UCSD-AML1 (cell line): ENCODE data around the gene CENPM.

Source experiments
- DNase-seq: peaks from one replicate; lab custom pipeline; 2025; ENCODE audit not compliant: unreplicated experiment; lab: John Stamatoyannopoulos, UW

CENPM gene

GRCh38 chr22:41946629-41947423 is at the start of gene CENPM:
TSS of gene CENPM (minus strand) at chr22:41947152. CDS start at chr22:41947076, 76 bp downstream.
- DNase-seq, result peak; percentile 95

DNA sequence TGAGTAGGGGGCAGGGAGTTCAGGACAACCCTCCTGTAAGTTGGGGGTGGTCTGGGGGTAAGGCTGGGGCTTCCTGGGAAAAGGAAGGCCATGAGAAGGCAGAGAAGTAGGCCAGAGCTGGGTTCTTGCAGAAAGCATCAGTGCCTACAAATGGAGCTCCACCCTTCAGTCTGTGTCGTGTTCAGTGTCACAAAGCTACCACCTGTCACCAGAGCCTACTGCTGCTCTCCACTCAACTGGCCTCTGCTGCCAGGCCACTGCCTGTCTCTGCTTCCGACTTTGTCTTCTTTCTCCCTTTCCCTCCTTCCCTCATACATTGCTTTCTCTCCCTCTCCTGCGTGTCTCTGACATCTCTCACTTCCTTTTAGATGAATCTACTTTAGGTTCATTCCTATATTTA is 48.3 kb upstream of the CENPM start:
- no peak for DNase-seq

DNA sequence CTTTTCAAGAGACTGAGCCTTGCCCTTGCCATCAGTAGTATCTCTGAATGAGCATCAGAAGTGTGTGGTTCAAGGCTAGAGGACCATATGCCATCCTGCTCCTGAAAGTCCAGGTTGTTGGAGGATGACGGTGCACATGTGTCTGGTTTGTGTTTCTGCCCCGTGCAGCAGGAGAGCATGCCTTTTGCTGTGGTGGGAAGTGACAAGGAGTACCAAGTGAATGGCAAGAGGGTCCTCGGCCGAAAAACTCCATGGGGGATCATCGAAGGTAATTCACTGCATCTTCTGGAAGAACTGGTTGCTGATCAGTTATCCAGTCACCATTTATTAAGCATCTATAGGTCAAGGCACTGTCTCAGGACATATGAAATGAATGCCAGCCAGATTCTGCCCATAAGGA is 45.5 kb upstream of the CENPM start:
- no peak for DNase-seq

DNA sequence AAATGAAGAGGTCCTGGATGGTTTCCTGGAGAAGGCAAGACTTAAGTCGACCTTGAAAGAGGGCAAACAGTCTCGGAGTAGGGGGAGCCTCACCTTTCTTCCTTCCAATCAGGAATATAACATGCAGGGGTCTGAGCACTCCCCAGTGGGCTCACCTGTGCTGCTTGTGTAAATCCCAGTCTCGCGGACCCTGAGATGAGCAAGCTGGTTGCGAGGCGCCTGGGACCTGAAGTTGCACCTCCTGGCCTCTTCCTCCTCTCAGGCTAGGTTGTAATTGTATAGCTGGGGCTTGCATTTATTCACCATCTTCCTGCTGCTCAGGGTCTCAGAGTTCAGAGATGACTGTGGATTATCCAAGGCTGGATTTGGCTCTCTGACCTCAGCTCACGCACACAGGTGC is 44.2 kb upstream of the CENPM start:
- no peak for DNase-seq

GRCh38 chr22:41989246-41989645 is 42.3 kb upstream of the CENPM start:
- no peak for DNase-seq

DNA sequence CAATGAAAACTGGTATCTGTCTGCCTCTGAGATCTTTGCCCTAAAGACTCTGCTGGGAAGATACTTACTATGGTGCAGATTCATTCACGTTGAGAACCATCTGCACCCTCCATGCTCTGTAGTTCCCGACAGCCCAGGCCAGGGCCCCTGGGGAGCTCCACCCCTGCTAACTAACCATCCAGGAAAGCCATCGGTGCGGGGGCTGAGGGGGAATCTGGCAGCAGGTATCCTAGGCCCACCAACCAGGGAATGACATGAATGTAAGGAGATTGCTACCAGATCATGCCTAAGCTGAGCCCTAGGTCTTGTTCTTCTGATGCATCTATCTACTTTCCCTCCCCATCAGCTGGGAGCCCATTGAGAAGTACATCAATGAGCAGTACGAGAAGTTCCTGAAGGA is 40.3 kb upstream of the CENPM start:
- DNase-seq, result no peak

DNA sequence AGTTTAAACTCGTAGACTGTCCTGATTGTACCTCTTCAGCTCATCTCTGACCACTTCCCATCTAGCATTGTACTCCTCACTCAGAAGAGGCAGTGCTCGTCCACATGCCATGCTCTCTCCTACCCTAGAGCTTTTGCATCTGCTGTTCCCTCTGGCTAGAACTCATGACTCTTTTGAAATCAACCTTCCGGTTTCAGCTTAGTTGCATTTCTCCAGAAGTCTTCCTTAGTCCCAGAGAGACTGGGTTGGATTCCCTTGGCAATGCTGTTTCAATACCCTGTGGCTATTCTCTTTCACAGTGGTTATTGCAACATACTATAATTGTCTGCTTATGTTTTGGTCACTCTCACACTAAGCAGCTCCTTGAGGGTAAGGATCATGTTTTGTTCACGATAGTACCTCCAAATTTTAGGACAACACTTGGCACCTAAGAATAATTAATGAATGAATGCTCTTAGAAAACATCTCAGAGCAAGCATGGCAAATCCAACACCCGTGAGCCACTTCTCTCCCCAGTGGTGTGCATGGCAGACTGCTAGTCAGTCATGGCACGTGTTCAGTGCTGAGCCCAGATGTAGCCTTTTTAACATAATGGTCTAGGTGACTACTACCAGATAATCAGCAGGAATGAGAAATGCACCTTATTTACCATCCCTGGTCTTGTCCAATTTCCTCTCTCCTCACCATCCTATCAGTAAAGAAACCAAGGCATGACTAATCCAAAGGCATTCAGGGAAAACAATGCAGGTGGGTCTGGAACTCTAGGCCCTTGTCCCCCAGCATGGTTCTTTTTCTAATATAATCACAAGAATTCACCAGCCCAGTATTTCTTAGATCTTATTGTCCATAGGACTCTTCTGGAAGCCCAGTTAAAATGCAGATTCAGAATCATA is 36.8 kb upstream of the CENPM start:
- DNase-seq, result no peak

DNA sequence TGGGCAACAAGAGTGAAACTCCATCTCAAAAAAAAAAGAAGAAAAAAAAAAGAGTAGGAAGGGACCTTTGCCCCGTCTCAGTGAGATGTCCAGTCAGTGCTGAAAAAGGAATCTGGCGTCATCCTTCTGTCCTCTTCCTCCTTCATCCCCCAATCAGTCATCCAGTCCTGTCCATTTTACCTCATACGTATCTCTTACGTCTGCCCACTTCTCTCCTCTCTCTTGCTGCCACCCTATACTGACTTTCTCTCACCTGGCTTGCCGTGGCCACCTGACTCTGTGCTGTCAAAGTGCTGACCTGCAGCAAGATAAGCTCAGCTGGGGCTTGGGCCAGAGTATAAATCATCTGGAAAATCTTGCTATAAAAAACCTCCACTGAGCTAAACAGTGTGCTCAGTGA is 35.9 kb upstream of the CENPM start:
- no peak for DNase-seq

GRCh38 chr22:41979423-41980250 is 32.7 kb upstream of the CENPM start:
- no peak for DNase-seq

DNA sequence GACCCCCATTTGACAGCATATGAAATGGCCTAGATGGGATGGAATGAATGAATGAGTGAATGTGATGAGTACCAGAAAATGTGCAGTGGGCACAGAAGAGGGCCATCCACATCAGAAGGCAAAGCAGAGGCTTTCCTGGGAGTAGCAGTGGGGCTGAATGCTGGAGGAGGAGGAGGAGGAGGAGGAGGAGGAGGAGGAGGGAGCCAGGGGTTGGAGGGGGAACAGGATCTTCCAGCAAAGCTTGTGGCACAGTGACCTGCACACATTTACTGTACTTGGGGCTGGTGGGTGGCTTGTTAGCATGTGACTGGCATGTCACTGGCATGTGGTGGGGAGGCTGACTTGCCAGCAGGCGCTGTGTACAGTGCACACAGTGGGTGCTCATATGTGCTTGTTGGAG is 31.8 kb upstream of the CENPM start:
- DNase-seq, result no peak

- no peak for DNase-seq
Observed at GRCh38 chr22:41976961-41977566, 30.1 kb upstream of the CENPM start.

- no peak for DNase-seq
Observed at GRCh38 chr22:41976070-41976901, 29.3 kb upstream of the CENPM start.

DNA sequence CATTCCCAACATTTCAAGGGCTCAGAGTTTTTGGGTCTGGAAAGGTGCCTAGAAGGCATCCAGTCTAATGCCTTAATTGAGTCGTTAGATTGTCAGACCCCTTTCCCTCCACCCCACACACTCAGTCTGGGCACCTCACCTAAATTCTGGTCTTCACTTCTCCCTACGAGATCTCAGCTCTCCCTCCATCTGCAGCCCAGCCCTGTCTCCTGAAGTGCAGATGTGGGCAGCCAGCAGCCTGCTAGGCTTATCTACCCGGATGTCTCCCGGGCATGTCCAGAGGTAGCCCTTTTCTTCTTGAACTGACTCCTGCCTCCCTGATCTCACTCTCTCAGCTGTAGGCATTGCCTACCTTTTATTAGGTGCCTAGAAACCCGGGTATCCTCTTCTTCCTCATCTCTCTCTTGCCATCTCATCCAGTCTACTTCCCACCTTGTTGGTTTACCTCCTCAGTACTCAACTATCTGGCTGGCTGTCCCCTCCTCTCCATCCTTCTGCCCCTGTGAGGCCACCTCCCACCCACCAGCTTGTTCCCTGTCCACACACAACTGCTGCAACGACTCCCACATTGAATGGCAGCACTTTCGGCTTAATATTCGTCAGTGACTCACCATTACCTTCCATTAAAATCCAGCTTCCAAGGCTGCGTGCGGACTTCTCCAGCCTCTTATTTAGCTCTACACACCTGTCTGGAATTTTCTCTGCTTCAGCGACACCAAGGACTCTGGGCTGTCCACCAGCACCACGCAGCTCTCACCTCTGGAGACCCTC is 28.5 kb upstream of the CENPM start:
- no peak for DNase-seq

DNA sequence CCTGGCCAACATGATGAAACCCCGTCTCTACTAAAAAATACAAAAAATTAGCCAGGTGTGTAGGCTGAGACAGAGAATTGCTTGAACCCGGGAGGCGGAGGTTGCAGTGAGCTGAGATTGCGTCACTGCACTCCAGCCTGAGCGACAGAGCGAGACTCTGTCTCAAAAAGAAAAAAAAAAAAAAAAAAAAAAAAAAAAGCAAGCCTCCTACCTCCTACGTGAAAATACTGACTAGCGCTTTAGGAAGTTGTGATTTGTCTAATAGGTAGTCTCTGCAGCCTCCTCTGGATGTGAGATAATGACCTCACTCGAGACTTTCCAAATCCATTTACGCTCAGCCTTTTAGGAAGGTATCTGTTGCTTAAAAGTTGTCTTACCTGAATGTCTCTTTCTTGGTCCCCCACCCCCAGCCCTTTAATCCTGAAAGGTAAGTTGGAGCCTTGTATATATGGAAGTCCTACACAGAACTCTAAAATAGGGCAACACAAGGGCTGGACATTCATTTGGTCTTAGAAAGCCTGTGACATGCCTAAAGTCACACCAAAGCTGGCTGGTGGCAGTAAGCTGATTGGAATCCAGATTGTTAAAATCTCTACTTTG is 27.8 kb upstream of the CENPM start:
- DNase-seq, result no peak

DNA sequence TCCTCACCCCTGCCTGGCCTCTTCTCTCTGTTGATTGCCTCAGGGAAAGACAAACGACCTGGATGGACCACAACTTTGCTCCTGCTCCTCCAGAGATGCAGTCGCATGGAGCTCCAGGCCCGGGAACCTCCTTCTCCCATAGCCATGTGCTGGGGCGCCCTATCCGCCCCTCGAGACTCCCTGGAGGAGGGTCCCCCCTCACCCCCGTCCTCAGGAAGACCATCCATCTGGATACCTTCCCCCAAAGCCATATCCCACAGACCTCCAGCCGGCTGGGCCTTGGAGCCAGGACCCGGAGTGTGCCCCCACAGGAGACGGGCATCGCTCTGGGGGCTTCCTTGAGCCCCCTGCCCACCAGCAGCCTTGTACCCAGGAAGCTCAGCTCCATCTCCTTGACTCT is 24.5 kb upstream of the CENPM start:
- no peak for DNase-seq

DNA sequence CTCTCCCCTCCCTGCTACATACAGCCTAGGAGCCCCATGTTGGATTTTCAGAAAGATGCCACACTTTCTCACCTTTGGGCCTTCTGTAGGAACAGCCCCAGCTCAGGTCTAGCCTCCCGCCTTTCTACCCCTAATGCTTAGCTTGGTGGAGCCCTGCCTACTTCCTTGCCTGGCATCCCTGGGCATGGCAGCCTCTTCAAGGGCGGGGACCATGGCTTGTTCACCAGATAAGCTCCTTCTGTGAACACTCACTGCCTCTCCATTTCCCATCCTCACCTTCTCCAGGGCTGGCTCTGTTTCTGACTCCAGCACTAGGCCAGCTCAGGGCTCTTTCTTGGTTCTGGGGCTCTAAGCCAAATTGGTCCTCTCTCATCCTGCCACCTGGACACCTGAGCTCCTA is 23.6 kb upstream of the CENPM start:
- no peak for DNase-seq

DNA sequence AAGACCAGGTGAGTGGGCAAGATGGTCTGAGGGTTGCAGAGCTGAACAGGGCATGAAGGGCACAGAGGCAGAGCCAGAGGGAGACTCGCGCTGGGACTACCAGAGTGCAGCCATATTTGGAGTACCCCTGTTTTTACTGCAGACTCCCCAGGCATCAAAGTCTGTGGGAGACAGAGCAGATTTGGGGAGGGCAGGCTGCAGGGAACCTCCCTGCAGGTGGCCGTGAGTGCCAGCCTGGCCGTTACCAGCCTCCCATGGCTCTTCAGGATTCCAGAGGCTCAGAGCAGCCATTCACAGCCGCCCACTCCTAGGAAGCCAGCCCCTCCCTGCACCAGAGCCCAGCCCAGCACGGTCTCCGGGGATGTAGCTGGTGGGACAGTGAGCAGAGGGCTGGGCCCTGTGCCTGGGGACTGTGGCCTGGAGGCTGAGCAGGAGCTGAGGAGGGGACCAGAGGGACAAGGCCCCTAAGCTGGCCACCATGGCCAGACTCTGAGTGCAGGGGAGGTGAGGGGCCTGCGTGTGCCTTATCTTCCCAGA is 22.2 kb upstream of the CENPM start, which contains the start of gene SEPTIN3:
Gene SEPTIN3 (plus strand): TSS at position 334 of the 537 bp plus-strand sequence. CDS start 2,050 bp downstream, outside the sequence.
- no peak for DNase-seq

DNA sequence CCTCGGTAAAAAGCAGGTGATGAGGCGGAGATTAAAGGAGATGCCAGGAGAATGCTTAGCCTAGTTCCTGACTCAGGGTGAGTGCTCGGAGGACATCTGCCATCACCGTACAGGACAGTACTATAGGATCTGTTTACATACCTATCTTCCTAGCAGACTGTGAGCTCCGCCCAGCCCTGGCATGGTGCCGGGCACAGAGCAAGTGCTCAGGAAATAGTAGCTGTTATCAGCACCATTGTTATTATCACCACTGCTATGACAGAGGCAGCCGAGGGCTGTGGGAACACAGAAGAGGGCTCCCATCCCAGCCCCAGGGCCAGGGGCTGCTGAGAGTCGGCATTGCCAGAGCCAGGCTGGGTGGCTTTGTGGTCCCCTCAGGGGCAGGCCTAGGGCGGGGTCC is 21.6 kb upstream of the CENPM start:
- no peak for DNase-seq
